SK-N-SH (cell line): ENCODE measurements around the gene MAGI2. TPM values are rescaled to one million over a fixed set of nuclear protein-coding genes. Genes with fewer than 3 reads are reported as not detected.

Experiments used
- CTCF ChIA-PET: fragments of 300-600, 350-600 bp; formaldehyde crosslinking; extraction: SDS; loops from one replicate; lab custom pipeline; 2021; lab: Yijun Ruan, JAX
- POLR2A ChIA-PET: fragments of 350-600 bp; sonication (Branson Sonifier 250); formaldehyde crosslinking; extraction: SDS; loops from one replicate; lab custom pipeline; 2020; ENCODE audit warnings: antibody characterized with exemption, inconsistent platforms; lab: Yijun Ruan, JAX
- DNase-seq: peaks from one replicate; pipeline ENCODE4 v3.0.0; 2012
- H2AFZ ChIP-seq: fragments of 200-600 bp; sonication (generic); 2 replicates; pipeline ENCODE4 v1.8.1; 2016; ENCODE audit warnings: antibody characterized with exemption, mild to moderate bottlenecking, low read depth
- H3F3A ChIP-seq: fragments of 200-600 bp; sonication (generic); replicated peaks from 2 replicates; pipeline ENCODE3; 2016; ENCODE audit warnings: antibody characterized with exemption, mild to moderate bottlenecking; ENCODE audit not compliant: insufficient read depth
- H3K27ac ChIP-seq, 2 experiments: fragments of 200-500 bp in 1 of 2; fragments of 200-600 bp in 1 of 2; sonication (Bioruptor generic) in 1 of 2; sonication (generic), shearing (Covaris generic) in 1 of 2; 2 replicates each; pipeline versions ENCODE4 v1.5.1 to v1.6.1; 2014 to 2016; ENCODE audit warnings: low read depth in 2 of 2, inconsistent platforms in 1 of 2, low read length in 1 of 2, mild to moderate bottlenecking in 1 of 2, mixed read lengths in 1 of 2
- H3K27me3 ChIP-seq: fragments of 200-600 bp; sonication (generic), shearing (Covaris generic); 2 replicates; pipeline ENCODE4 v1.6.1; 2016; ENCODE audit warnings: mixed run types; ENCODE audit not compliant: insufficient read depth
- H3K36me3 ChIP-seq, 2 experiments: fragments of 200-500 bp in 1 of 2; fragments of 200-600 bp in 1 of 2; sonication (Bioruptor generic) in 1 of 2; sonication (generic) in 1 of 2; replicated peaks in 1 of 2; 2 replicates each; pipeline versions ENCODE3 to v1.5.1; 2014 to 2016; ENCODE audit warnings: low read length in 1 of 2, mild to moderate bottlenecking in 1 of 2; ENCODE audit not compliant: insufficient read depth in 2 of 2, control insufficient read depth in 1 of 2
- H3K4me1 ChIP-seq, 2 experiments: fragments of 200-500 bp in 1 of 2; fragments of 200-600 bp in 1 of 2; sonication (Bioruptor generic) in 1 of 2; sonication (generic), shearing (Covaris generic) in 1 of 2; 2 replicates each; pipeline versions ENCODE4 v1.5.1 to v1.6.1; 2014 to 2016; ENCODE audit warnings: low read depth in 1 of 2, low read length in 1 of 2, mixed run types in 1 of 2; ENCODE audit not compliant: insufficient read depth in 2 of 2, control insufficient read depth in 1 of 2
- H3K4me2 ChIP-seq: fragments of 200-600 bp; sonication (generic), shearing (Covaris generic); 2 replicates; pipeline ENCODE4 v1.6.1; 2017; ENCODE audit warnings: mixed run types
- H3K4me3 ChIP-seq, 2 experiments: fragments of 200-500 bp in 1 of 2; fragments of 200-600 bp in 1 of 2; sonication (Bioruptor generic) in 1 of 2; sonication (generic), shearing (Covaris generic) in 1 of 2; 2 replicates each; pipeline versions ENCODE4 v1.5.1 to v1.8.1; 2014 to 2016; ENCODE audit warnings: low read depth in 2 of 2, inconsistent platforms in 1 of 2, low read length in 1 of 2, mild to moderate bottlenecking in 1 of 2, mixed read lengths in 1 of 2, moderate library complexity in 1 of 2
- H3K79me2 ChIP-seq: fragments of 200-600 bp; sonication (generic); 2 replicates; pipeline ENCODE4 v1.8.1; 2017; ENCODE audit warnings: mild to moderate bottlenecking; ENCODE audit not compliant: insufficient read depth
- H3K9ac ChIP-seq: fragments of 200-600 bp; sonication (generic); 2 replicates; pipeline ENCODE4 v1.6.1; 2017; ENCODE audit warnings: mixed run types
- H3K9me2 ChIP-seq: fragments of 200-600 bp; sonication (generic); 2 replicates; pipeline ENCODE4 v1.6.1; 2017; ENCODE audit warnings: mixed run types
- H3K9me3 ChIP-seq: fragments of 200-600 bp; sonication (generic); 2 replicates; pipeline ENCODE4 v1.6.1; 2017; ENCODE audit warnings: mixed run types, mild to moderate bottlenecking, moderate library complexity
- H4K20me1 ChIP-seq: fragments of 200-600 bp; sonication (generic); 2 replicates; pipeline ENCODE4 v1.6.1; 2017; ENCODE audit warnings: mild to moderate bottlenecking, mixed run types; ENCODE audit not compliant: insufficient read depth
- CHD2 ChIP-seq: fragments of 150-350 bp; IDR thresholded peaks from 2 replicates; pipeline ENCODE4 v1.6.1; 2018; ENCODE audit warnings: low read length; ENCODE audit not compliant: partially characterized antibody
- CTCF ChIP-seq: fragments of 200-600 bp; sonication (generic); IDR thresholded peaks from 2 replicates; pipeline ENCODE4 v1.6.1; 2017; ENCODE audit warnings: antibody characterized with exemption, mild to moderate bottlenecking, moderate library complexity
- ELF1 ChIP-seq: IDR thresholded peaks from 2 replicates; pipeline ENCODE4 v1.4.0; 2012
- EZH2phosphoT487 ChIP-seq: fragments of 200-600 bp; sonication (generic); IDR thresholded peaks from 2 replicates; pipeline ENCODE4 v1.6.1; 2017; ENCODE audit warnings: low read depth, mixed run types, mild to moderate bottlenecking, antibody characterized with exemption, moderate library complexity, borderline replicate concordance
- FOSL2 ChIP-seq: IDR thresholded peaks from 2 replicates; pipeline ENCODE4 v1.4.0; 2012; ENCODE audit warnings: low read depth, mild to moderate bottlenecking, moderate library complexity, borderline replicate concordance
- GABPA ChIP-seq: IDR thresholded peaks from 2 replicates; pipeline ENCODE4 v1.4.0; 2012; ENCODE audit warnings: low read depth, mild to moderate bottlenecking
- GATA2 ChIP-seq: sonication (generic); formaldehyde crosslinking; IDR thresholded peaks from 2 replicates; pipeline ENCODE4 v1.5.0; 2020; ENCODE audit warnings: mild to moderate bottlenecking, missing genetic modification reagents
- MAX ChIP-seq: IDR thresholded peaks from 2 replicates; pipeline ENCODE4 v1.4.0; 2012; ENCODE audit warnings: low read depth
- MXI1 ChIP-seq: IDR thresholded peaks from 2 replicates; pipeline ENCODE4 v1.6.1; 2012; ENCODE audit warnings: mild to moderate bottlenecking, low read depth, low read length, improper control_type of control experiment
- NRF1 ChIP-seq: IDR thresholded peaks from 2 replicates; pipeline ENCODE4 v1.6.1; 2012; ENCODE audit warnings: low read depth, mild to moderate bottlenecking, low read length
- PBX3 ChIP-seq: IDR thresholded peaks from 2 replicates; pipeline ENCODE4; 2012
- RCOR1 ChIP-seq: fragments of 150-350 bp; IDR thresholded peaks from 2 replicates; pipeline ENCODE4 v1.6.1; 2017; ENCODE audit warnings: antibody characterized with exemption, low read length
- RFX5 ChIP-seq: IDR thresholded peaks from 2 replicates; pipeline ENCODE4 v1.6.1; 2012; ENCODE audit warnings: mild to moderate bottlenecking, improper control_type of control experiment, low read length
- RXRA ChIP-seq: IDR thresholded peaks from 2 replicates; pipeline ENCODE4 v1.4.0; 2012; ENCODE audit warnings: low read depth, mild to moderate bottlenecking, borderline replicate concordance
- SIN3A ChIP-seq: IDR thresholded peaks from 2 replicates; pipeline ENCODE4 v1.6.1; 2012; ENCODE audit warnings: low read depth, mild to moderate bottlenecking, low read length, moderate library complexity, borderline replicate concordance
- TAF1 ChIP-seq: IDR thresholded peaks from 2 replicates; pipeline ENCODE4 v1.6.1; 2012; ENCODE audit warnings: low read depth, mild to moderate bottlenecking, low read length, moderate library complexity, borderline replicate concordance
- USF1 ChIP-seq: IDR thresholded peaks from 2 replicates; pipeline ENCODE4 v1.4.0; 2012; ENCODE audit warnings: low read depth, borderline replicate concordance
- USF2 ChIP-seq: fragments of 150-350 bp; IDR thresholded peaks from 2 replicates; pipeline ENCODE4 v1.6.1; 2017; ENCODE audit warnings: antibody characterized with exemption, low read length, low read depth, borderline replicate concordance
- YY1 ChIP-seq: IDR thresholded peaks from 2 replicates; pipeline ENCODE4 v1.4.0; 2012; ENCODE audit warnings: low read depth, mild to moderate bottlenecking
- ZBTB33 ChIP-seq: IDR thresholded peaks from 2 replicates; pipeline ENCODE4 v1.4.0; 2012; ENCODE audit warnings: low read depth, borderline replicate concordance
- WGBS: methylation state at CpG from one replicate; pipeline ENCODE4 v1.1.6; 2017; ENCODE audit warnings: low lambda C conversion rate; 5-methylcytosine and 5-hydroxymethylcytosine counted together
- polyA plus RNA-seq, 3 experiments: library from polyadenylated mRNA; depleted of rRNA; stranded (reverse); fragments of >200 nt; gene quantifications; 2 replicates each; pipeline ENCODE4 v1.2.3, GENCODE V29; 2012

Gene MAGI2
- polyA plus RNA-seq, 1 of the 3 experiments (the other 2 are of a cell fraction), result 1.1 TPM

- Histone ChIP-seq H3K27ac (no peak overlapping the region), H3K4me3 (no peak overlapping the region), H4K20me1 (no peaks in the 10 kb centered on the region), H3K4me1 (peaks cover 0 to 3% of the 10 kb centered on the region in 2 experiments; a peak in 2 of 4 replicates), H3K4me2 (no peak overlapping the region), H3K9ac (no peak overlapping the region), H2AFZ (no peak overlapping the region), H3K79me2 (no peaks in the 10 kb centered on the region), H3K9me2 (no peaks in the 10 kb centered on the region), H3K9me3 (no peaks in the 10 kb centered on the region), H3K36me3 (no peaks in the 10 kb centered on the region), H3K27me3 (no peaks in the 10 kb centered on the region), H3F3A (no peaks in the 10 kb centered on the region)
- peak; percentile 24; the same call in 1 of the 2 replicates for TF ChIP-seq CTCF
- TF ChIP-seq ZBTB33, result no peak
- no peak for DNase-seq
- ChIA-PET CTCF (interaction anchor here (0.6 to 4.3 kb wide), 10 partner anchors 10 to 1288 kb away, joined by 3 to 27 read pairs (median 3); no protein-coding TSS in a partner anchor), POLR2A (no interaction called here)
- WGBS, result 87% methylated on average over 4 of the region's 4 CpGs
Observed at GRCh38 chr7:79308192-79308591, 145.3 kb downstream of the MAGI2 start.

- 96% methylated on average over 3 of the region's 3 CpGs for WGBS
- Histone ChIP-seq H3K79me2 (no peaks in the 10 kb centered on the region), H3K36me3 (no peaks in the 10 kb centered on the region), H3K4me3 (no peak overlapping the region), H3K9ac (no peak overlapping the region), H3K9me3 (no peaks in the 10 kb centered on the region), H3F3A (no peaks in the 10 kb centered on the region), H2AFZ (no peak overlapping the region), H3K27me3 (no peaks in the 10 kb centered on the region), H4K20me1 (no peaks in the 10 kb centered on the region), H3K4me2 (no peak overlapping the region), H3K27ac (no peak overlapping the region), H3K4me1 (peaks cover 0 to 3% of the 10 kb centered on the region in 2 experiments; a peak in 2 of 4 replicates), H3K9me2 (no peaks in the 10 kb centered on the region)
- TF ChIP-seq CHD2, result no peak
- TF ChIP-seq TAF1, result no peak
- no peak for TF ChIP-seq FOSL2
- TF ChIP-seq NRF1, result no peak
- TF ChIP-seq EZH2phosphoT487, result no peak
- no peak for TF ChIP-seq RXRA
- no peak for TF ChIP-seq YY1
- no peak for TF ChIP-seq GABPA
- no peak for TF ChIP-seq USF1
- no peak for TF ChIP-seq MXI1
- no peak for TF ChIP-seq SIN3A
- TF ChIP-seq GATA2 (CRISPR knock-in tag), result no peak
- no peak for TF ChIP-seq ELF1
- no peak for TF ChIP-seq USF2
- TF ChIP-seq PBX3, result no peak
- no peak for TF ChIP-seq RCOR1
- no peak for TF ChIP-seq MAX
- TF ChIP-seq RFX5, result no peak
- no peak for DNase-seq
- CTCF ChIA-PET, result interaction anchor here (0.8 to 4.3 kb wide), 7 partner anchors 9 to 741 kb away, joined by 3 to 27 read pairs (median 3); no protein-coding TSS in a partner anchor
- POLR2A ChIA-PET, result no interaction called here
Observed at GRCh38 chr7:79307376-79307775, 146.1 kb downstream of the MAGI2 start.
